Sigmoid colon (tissue), 7 donors: Measurements from ENCODE around the gene COL15A1. TPM values are rescaled to one million over a fixed set of nuclear protein-coding genes. Genes with fewer than 3 reads are reported as not detected.
"Not testable (repeated sequence)": the region's sequence is repeated elsewhere in the genome, so short reads cannot be mapped to it uniquely, and the experiment has no call there.

ENCODE experiments used
- DNase-seq: peaks from one replicate; pipeline ENCODE4 v3.0.0-alpha.2; 2019
- H3K27ac ChIP-seq, 4 donors: fragments of 200-600 bp; sonication (generic); one replicate each; pipeline ENCODE4 v1.5.1; 2016 to 2019; ENCODE audit warnings: mild to moderate bottlenecking in 1 of 4
- H3K27me3 ChIP-seq, 3 donors: fragments of 200-600 bp; sonication (generic); one replicate each; pipeline ENCODE4 v1.5.1; 2019; ENCODE audit warnings: mild to moderate bottlenecking in 1 of 3
- H3K36me3 ChIP-seq, 4 donors: fragments of 200-600 bp; sonication (generic); one replicate each; pipeline ENCODE4 v1.5.1; 2016 to 2019
- H3K4me1 ChIP-seq, 4 donors: fragments of 200-600 bp; sonication (generic); one replicate each; pipeline ENCODE4 v1.5.1; 2017 to 2019
- H3K4me3 ChIP-seq, 4 donors: fragments of 200-600 bp; sonication (generic); one replicate each; pipeline ENCODE4 v1.5.1; 2017 to 2019; ENCODE audit warnings: mild to moderate bottlenecking in 2 of 4, moderate library complexity in 1 of 4
- H3K9me3 ChIP-seq, 4 donors: fragments of 200-600 bp in 3 of 4; sonication (generic) in 3 of 4; one replicate each; pipeline versions ENCODE4 v1.5.1 to v1.6.1; 2013 to 2019
- CTCF ChIP-seq, 4 experiments: fragments of 450-650 bp in 3 of 4; fragments of 200-600 bp in 1 of 4; IDR thresholded peaks; one replicate each; pipeline ENCODE4 v1.5.1; 2016 to 2019; ENCODE audit warnings: antibody characterized with exemption in 4 of 4, mild to moderate bottlenecking in 3 of 4, moderate library complexity in 2 of 4
- EP300 ChIP-seq, 4 donors: sonication (generic); formaldehyde crosslinking; IDR thresholded peaks; one replicate each; pipeline ENCODE4 v1.6.1; 2017; ENCODE audit warnings: antibody characterized with exemption in 4 of 4
- POLR2A ChIP-seq, 2 donors: fragments of 450-650 bp; IDR thresholded peaks; one replicate each; pipeline ENCODE4 v1.6.1; 2016; ENCODE audit warnings: antibody characterized with exemption in 2 of 2, mild to moderate bottlenecking in 2 of 2, moderate library complexity in 2 of 2
- POLR2AphosphoS5 ChIP-seq, 4 donors: sonication (generic); formaldehyde crosslinking; IDR thresholded peaks; one replicate each; pipeline ENCODE4 v1.6.1; 2017; ENCODE audit warnings: antibody characterized with exemption in 4 of 4
- WGBS, 2 donors: extraction: QIAGEN DNeasy Blood & Tissue Kit; methylation state at CpG; one replicate each; pipeline ENCODE4 v1.1.7; 2013; 5-methylcytosine and 5-hydroxymethylcytosine counted together
- intact Hi-C: fragments of 100-400 bp; cut with DNase I; formaldehyde crosslinking; loops from one replicate; pipeline ENCODE4 v1.15.1; 2023
- polyA plus RNA-seq, 3 donors: library from polyadenylated mRNA; stranded (reverse); fragments of 200-250 nt; gene quantifications; one replicate each; pipeline ENCODE4 v1.2.3, GENCODE V29; 2013
- total RNA-seq, 4 donors: library from RNA; depleted of rRNA; stranded (reverse); fragments of >200 nt; gene quantifications; one replicate each; pipeline ENCODE4 v1.1.0, GENCODE V29; 2016
- donor health status: healthy with polysubstance abuse.
- donor health status: Bipolar disorder and iron deficiency.
- donor health status: healthy.

The COL15A1 gene
- total and polyA plus RNA-seq, 7 donors: under 0.01 to 104 (median 21.4) TPM

DNA sequence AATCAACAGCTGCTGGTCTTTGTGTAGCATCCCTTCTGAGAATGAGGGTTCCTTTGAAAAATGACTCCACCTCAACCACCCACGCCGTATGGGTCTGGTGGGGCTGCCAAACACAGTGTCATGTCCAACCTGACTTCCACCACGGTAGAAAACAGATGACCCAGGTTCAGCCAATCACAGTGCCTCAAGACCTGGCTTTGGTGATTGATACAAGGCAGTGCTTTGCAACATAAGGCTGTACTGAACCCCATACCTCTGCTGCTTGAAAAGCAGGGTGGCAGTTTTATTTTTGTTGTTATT is 149.7 kb downstream of the COL15A1 start:
- no peaks in the 10 kb centered on the region for H3K27me3 ChIP-seq
- H3K4me1 ChIP-seq: no peaks in the 10 kb centered on the region
- intact Hi-C loops: no loop called here

GRCh38 chr9:99095565-99095964 is 151.9 kb downstream of the COL15A1 start:
- Histone ChIP-seq H3K27me3 (no peaks in the 10 kb centered on the region), H3K36me3 (no peaks in the 10 kb centered on the region), H3K4me1 (no peaks in the 10 kb centered on the region), H3K9me3 (no peaks in the 10 kb centered on the region), H3K27ac (no peak overlapping the region), H3K4me3 (no peak overlapping the region)
- TF ChIP-seq EP300 (IDR thresholded peaks at IDR 0.05) (no peak), POLR2A (IDR thresholded peaks at IDR 0.05) (no peak), CTCF (IDR thresholded peaks at IDR 0.05) (no peak), POLR2AphosphoS5 (IDR thresholded peaks at IDR 0.05) (no peak)
- DNase-seq: no peak
- 70 to 72% methylated on average over 3 of the region's 3 CpGs for WGBS, 2 donors
- intact Hi-C loops: no loop called here

More for the DNA sequence above, 149.7 kb downstream of the COL15A1 start:
- TF ChIP-seq POLR2A (IDR thresholded peaks at IDR 0.05) (no peak), EP300 (IDR thresholded peaks at IDR 0.05) (no peak), POLR2AphosphoS5 (IDR thresholded peaks at IDR 0.05) (no peak), CTCF (IDR thresholded peaks at IDR 0.05) (no peak)
- no peak overlapping the region for H3K27ac ChIP-seq
- WGBS, 2 donors: 87 to 89% methylated on average over 3 of the region's 3 CpGs
- no peaks in the 10 kb centered on the region for H3K9me3 ChIP-seq
- no peak for DNase-seq
- no peaks in the 10 kb centered on the region for H3K36me3 ChIP-seq
- no peak overlapping the region for H3K4me3 ChIP-seq

DNA sequence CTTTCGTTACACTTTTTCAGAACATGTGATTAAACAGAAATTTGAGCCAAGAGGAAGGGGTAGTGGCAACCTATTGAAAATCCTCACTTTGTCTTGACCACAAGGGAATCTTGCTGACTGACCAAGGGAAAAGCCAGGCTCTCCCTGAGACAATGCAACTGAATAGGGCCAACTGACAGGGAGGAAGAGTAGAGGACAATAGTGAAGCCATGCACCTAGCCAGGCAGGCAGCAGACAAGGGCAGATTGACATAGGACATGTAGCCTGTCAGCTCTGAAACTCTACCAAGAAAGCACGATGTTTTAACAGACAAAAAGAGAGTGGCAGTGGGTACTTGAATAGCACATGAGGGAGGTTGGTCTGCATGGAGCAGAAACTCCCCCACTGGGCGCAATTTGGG is 152.7 kb downstream of the COL15A1 start:
- Histone ChIP-seq H3K27ac (no peak overlapping the region), H3K36me3 (no peaks in the 10 kb centered on the region), H3K4me3 (no peak overlapping the region), H3K9me3 (no peaks in the 10 kb centered on the region), H3K4me1 (no peaks in the 10 kb centered on the region), H3K27me3 (no peaks in the 10 kb centered on the region)
- intact Hi-C loops: no loop called here
- WGBS, 2 donors: 89 to 90% methylated on average over 3 of the region's 3 CpGs
- TF ChIP-seq EP300 (IDR thresholded peaks at IDR 0.05) (no peak), POLR2A (IDR thresholded peaks at IDR 0.05) (no peak), CTCF (IDR thresholded peaks at IDR 0.05) (no peak), POLR2AphosphoS5 (IDR thresholded peaks at IDR 0.05) (no peak)
- DNase-seq: no peak

DNA sequence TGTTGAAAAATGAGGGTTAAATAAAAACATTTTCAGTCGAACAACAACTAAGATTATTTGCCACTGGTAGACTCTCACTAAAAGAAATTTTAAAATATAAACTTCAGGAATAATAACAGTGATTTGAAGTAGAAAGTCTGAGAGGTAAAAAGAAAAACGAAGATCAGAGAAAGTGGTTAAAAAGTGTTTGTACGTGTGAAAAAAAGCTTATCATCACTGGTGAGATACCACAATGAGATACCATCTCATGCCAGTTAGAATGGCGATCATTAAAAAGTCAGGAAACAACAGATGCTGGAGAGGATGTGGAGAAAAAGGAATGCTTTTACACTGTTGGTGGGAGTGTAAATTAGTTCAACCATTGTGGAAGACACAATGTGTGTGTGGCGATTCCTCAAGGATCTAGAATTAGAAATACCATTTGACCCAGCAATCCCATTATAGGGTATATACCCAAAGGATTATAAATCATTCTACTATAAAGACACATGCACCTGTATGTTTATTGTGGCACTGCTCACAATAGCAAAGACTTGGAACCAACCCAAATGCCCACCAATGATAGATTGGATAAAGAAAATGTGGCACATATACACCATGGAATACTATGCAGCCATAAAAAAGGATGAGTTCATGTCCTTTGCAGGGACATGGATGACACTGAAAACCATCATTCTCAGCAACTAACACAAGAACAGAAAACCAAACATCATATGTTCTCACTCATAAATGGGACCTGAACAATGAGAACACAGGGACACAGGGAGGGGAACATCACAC is 156.3 kb downstream of the COL15A1 start:
- not testable (repeated sequence) for H3K9me3 ChIP-seq, H3K4me3 ChIP-seq, H3K36me3 ChIP-seq, DNase-seq, H3K27ac ChIP-seq, H3K27me3 ChIP-seq
- peaks cover 0 to 24% (median 19%) of the 10 kb centered on the region in 4 donors for H3K4me1 ChIP-seq
- WGBS, 2 donors: 77 to 90% methylated on average over 5 of the region's 5 CpGs
- intact Hi-C loops: loop anchor here (5.0 kb wide), 2 partner anchors 42 to 48 kb away; no protein-coding TSS in a partner anchor

DNA sequence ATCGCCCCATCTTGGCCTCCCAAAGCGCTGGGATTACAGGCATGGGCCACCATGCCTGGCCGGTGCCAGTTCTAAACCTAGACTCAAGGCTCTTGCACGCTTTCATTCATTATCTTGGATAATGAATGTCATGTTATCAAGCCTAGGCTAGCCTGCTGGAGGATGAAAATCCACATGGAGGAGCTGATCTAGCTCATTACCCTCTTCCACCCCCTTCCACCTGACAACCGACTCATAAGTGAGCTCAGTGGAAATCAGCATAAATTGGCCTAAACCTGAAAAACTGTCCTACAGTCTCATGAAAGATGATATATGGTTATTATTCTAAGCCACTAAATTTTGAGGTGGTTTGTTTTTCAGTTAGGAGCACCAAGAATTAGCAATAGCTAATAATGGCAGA is 157.6 kb downstream of the COL15A1 start:
- H3K27ac ChIP-seq: no peak overlapping the region
- 97 to 98% methylated on average over 5 of the region's 5 CpGs for WGBS, 2 donors

More for the DNA sequence above, 157.6 kb downstream of the COL15A1 start:
- H3K9me3 ChIP-seq: no peaks in the 10 kb centered on the region
- no peak for TF ChIP-seq POLR2AphosphoS5 (IDR thresholded peaks at IDR 0.05)
- TF ChIP-seq CTCF (IDR thresholded peaks at IDR 0.05): no peak
- no peak for TF ChIP-seq EP300 (IDR thresholded peaks at IDR 0.05)
- TF ChIP-seq POLR2A (IDR thresholded peaks at IDR 0.05): no peak
- no peak overlapping the region for H3K4me3 ChIP-seq
- no peak for DNase-seq
- no peaks in the 10 kb centered on the region for H3K27me3 ChIP-seq
- H3K36me3 ChIP-seq: no peaks in the 10 kb centered on the region
- intact Hi-C loops: loop anchor here (5.0 kb wide), 2 partner anchors 41 to 49 kb away; no protein-coding TSS in a partner anchor
- H3K4me1 ChIP-seq: peaks cover 0 to 26% (median 21%) of the 10 kb centered on the region in 4 donors
